GM21515 (cell line): ENCODE measurements around the gene ZDHHC12.

ENCODE experiments used
- ATAC-seq: cut with Tn5 transposase; IDR thresholded peaks from one replicate; pipeline ENCODE4 v1.9.1; 2021; ENCODE audit not compliant: unreplicated experiment

The ZDHHC12 gene

DNA sequence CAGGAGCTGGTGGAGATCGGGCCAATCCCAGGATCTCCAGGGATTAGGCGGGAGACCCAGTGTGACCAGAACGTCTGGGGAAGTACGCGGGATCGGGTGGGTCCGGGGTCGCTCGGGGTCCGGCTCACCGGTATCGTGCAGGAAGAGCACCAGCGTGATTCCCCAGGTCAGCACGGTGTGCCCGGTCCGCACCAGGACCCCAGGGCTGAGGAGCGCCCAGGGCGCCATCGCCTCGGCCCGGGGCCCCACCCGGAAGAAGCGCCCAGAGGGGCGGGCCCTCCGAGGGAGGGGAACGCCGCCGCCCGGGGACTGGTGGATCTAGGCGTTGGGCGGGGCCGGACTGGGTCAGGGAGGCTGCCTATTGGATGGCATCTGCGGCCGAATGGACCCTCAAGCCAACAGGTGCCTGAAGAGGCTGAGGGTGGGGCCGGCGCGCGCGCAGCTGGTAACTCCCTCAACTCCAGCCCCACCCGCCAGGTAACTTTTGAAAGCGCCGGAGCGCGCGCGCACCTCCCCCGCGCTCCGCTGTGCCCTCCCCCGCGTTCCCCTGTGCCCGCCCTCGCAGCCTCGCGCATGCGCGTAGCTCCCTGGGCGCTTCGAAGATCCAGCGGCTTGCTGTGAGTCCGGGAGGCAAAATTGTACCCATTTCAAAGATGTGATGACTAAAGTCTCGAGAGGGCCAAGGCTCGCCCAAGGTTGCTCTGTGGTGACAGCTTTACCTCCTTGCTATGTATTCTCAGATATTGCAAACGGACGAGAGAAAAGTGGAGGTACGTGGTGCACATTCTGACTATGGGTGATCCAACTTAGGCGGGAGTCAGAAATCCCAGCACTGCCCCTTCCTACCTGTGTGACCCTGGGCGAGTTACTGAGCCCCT lies at the start of gene ZDHHC12:
ZDHHC12 (minus strand) TSS at position 262 of the 878 bp plus-strand sequence; CDS start at position 228, 34 bp downstream.
- peak; percentile 94 for ATAC-seq

GRCh38 chr9:128773049-128773448 lies 49.1 kb upstream of the ZDHHC12 start:
- no peak for ATAC-seq

GRCh38 chr9:128771745-128772519 lies 48.0 kb upstream of the ZDHHC12 start, which contains the start of gene ZER1:
ZER1 (minus strand) TSS chr9:128771927; CDS start chr9:128755565, 16,362 bp downstream.
- ATAC-seq, result peak; percentile 88

- ATAC-seq, result peak; percentile 29
These were observed 47.3 kb upstream of the ZDHHC12 start for GRCh38 chr9:128771094-128771721.

DNA sequence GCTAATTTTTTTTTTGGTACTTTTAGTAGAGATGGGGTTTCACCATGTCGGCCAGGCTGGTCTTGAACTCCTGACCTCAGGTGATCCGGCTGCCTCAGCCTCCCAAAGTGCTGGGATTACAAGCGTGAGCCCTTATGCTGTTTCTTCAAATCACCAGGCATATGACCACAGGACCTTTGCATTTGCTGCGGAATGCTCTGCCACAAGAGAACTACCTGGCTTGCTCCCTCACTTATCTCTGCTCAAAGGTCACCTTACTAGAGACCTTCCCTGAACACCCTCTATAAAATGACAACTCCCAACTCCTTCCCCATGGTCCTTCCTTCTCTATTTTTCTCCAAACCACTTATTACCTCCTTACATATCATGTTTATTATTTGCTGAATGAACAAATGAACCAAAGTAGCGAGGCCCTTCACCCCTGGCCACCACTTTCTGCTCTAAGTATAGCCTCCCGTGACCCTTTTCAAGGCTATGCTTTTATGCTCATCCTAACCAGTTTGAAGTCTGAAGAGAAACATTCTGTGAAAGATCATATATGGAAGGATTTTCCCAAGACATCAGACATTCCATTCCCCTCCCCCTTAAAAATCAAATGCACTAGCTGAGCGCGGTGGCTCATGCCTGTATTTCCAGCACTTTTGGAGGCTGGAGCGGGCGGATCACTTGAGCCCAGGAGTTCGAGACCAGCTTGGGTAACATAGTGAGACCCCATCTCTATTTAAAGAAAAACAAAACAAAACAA lies 46.5 kb upstream of the ZDHHC12 start:
- no peak for ATAC-seq

GRCh38 chr9:128768606-128769005 lies 44.7 kb upstream of the ZDHHC12 start:
- ATAC-seq, result no peak

DNA sequence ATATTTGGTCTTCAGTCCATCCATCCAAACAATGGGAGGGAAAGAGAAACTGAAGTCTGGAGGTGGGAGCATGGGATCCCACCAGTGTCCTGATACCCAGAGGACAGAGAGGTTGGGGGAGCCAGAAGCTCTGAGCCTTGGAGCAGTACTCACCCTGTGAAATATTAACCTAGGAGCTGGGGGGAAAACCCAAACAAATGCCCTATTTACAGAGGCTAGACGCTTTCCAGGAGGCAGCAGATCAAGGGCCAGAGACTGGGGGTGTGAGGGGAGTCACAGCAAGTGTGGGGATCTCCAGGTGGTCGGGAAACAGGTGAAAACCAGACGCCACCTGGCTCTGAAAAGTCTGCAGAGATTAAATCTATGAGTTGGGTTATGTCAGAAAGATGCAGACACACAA lies 41.6 kb upstream of the ZDHHC12 start:
- no peak for ATAC-seq

DNA sequence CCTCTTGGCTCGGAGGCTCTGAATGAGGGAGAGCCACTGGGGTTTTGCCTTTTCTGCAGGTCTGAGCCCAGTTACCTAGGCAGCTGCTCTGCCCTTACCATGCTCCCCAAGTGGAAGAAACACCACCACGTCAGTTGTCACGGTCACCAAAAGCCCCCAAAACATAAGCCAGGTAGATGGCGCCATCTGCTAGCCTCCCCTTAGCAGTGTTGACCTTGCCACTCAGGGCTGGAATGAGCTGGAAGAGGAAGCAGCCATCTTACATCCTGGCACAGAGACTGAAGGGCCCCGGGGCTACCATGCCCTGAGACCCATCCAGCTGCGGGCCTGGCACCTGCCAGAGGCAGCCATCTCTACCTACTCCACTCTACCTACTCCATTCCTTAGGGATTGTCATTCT lies 40.4 kb upstream of the ZDHHC12 start:
- ATAC-seq, result no peak

- ATAC-seq, result no peak
These were observed 38.9 kb upstream of the ZDHHC12 start for GRCh38 chr9:128762671-128763449.

GRCh38 chr9:128757602-128758001 lies 33.7 kb upstream of the ZDHHC12 start:
- ATAC-seq, result no peak

DNA sequence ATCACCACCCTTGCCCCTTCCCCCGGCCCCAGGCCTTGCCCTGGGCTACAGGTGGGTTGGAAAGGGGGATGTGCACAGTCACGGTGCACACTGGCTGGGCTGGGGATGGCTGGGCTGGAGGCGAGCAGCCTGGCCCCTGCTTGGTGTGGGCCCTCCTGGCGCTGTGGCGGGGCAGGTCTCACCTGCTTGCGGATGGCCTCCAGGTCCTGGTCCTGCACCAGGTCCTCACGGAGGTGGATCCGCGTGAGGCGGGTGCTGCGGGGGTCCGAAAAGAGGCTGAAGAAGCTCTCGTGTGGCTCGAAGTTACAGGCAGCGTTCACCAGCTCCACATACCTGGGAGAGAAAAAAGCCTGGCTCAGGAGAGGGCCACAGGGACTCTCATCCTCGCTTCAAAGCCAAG lies 29.7 kb upstream of the ZDHHC12 start:
- ATAC-seq, result no peak

DNA sequence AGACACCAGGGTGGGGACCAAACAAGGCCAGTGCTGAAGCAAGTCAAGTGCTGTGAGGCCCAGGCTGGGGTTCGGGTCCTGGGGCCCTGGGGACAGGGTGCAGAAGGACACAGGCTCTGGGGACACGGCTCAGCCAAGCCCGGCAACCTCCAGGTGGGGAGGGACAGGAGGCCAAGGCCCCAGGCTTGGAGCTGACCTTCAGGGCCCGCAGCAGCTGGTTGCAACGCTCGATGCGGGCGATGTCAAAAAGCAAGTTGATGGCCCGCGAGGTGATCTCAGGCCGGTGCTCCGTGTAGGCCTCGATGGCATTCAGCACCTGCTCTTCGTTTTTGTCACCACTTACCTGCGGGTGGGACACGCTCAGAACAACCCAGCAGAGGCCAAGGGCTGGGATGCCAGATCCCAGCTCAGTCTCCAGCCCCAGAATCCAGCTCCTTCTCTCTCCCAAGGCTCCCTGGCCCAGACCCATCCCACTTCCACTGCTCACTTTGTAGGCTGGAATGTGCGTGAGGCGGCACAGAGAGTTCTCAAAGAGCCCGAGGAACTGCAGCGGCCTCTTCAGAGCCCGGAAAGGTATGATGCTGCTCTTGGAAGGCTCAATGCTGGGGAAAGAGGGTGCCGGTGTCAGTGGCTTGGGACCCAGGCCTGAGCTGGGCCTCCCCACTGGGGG lies 27.1 kb upstream of the ZDHHC12 start:
- ATAC-seq, result no peak

- ATAC-seq, result no peak
These were observed 23.3 kb upstream of the ZDHHC12 start for GRCh38 chr9:128747241-128747640.

DNA sequence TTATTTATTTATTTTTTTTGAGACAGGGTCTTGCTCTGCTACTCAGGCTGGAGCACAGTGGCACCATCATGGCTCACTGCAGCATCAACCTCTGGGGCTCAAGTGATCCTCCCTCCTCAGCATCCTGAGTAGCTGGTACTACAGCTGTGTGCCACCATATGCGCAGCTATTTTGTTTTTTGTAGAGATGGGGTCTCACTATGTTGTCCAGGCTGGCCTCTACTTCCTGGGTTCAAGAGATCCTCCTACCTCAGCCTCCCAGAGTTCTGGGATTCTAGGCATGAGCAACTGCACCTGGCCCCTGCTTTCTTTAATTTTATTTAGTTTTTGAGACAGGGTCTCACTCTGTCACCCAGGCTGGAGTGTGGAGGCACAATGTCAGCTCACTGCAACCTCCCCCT lies 19.5 kb upstream of the ZDHHC12 start:
- no peak for ATAC-seq

DNA sequence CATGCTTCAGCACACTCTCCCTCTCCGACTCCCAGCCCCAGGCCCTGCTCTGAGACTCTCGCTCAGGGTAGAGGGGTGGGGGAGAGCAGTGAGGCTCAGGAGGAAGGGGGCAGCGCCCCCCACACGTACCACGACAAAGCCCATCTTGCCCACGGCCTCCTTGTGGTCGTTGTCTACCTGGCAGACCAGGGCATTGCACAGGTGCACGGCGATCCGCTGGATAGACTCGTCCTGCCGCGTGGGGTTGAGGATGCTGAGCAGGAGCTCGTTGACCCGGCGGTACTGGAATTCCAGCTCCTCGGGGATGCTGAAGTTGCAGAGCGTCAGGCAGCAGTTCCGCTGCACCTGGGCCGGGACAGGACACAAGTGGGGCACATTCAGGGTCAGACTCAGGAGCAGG lies 18.5 kb upstream of the ZDHHC12 start:
- no peak for ATAC-seq

- ATAC-seq, result no peak
These were observed 11.4 kb upstream of the ZDHHC12 start for GRCh38 chr9:128735373-128735772.

DNA sequence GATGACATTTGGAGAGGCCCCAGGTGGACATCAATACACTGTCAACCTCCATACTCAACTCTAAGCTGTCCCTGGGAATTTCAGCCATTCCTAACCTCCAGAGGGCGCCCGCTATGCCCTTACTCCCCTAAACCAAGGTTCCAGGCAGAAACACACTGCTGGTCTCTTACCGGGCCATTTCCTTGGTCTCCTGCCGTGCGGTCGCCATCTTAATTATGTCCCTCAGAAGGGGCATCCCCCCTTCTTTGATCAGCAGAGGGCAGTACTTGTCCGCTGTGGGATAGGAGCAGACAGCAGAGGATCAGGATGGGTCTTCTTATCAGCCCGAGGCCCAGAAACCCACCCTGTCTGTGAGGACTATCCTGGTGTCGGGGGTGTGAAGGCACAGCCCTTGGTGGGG lies 9.3 kb upstream of the ZDHHC12 start:
- no peak for ATAC-seq

- no peak for ATAC-seq
These were observed 8.6 kb upstream of the ZDHHC12 start for GRCh38 chr9:128732576-128732975.

GRCh38 chr9:128731691-128732090 lies 7.8 kb upstream of the ZDHHC12 start:
- ATAC-seq, result no peak
